Measurements from ENCODE around the gene CERS5.

DNA sequence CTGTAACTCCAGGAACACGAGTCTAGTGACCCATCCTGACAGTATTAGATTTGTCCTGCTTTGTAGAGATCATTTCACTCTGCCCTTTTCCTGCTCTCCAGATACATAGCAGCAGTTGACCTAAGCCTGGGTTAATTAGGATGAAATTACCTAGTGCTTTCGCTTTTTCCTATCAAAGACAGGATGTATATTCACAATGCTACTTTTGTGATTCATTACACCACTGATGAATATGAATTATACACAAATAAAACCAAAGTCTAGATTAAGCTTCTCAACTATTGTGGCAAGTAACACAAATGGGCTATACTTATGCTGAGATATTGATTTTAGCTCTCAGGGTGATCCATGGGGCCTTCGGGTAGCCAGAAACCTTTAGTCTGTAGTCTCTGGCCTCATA is 17.9 kb downstream of the CERS5 start:
- TF ChIP-seq CTCF (IDR thresholded peaks at IDR 0.05; ENCODE audit: low read length) (no peak), EZH2 (IDR thresholded peaks at IDR 0.05; ENCODE audit: borderline replicate concordance, low read length) (no peak)

All from OCI-LY1 (cell line).